ENCODE data around the gene CYB561D2.

The CYB561D2 gene

DNA sequence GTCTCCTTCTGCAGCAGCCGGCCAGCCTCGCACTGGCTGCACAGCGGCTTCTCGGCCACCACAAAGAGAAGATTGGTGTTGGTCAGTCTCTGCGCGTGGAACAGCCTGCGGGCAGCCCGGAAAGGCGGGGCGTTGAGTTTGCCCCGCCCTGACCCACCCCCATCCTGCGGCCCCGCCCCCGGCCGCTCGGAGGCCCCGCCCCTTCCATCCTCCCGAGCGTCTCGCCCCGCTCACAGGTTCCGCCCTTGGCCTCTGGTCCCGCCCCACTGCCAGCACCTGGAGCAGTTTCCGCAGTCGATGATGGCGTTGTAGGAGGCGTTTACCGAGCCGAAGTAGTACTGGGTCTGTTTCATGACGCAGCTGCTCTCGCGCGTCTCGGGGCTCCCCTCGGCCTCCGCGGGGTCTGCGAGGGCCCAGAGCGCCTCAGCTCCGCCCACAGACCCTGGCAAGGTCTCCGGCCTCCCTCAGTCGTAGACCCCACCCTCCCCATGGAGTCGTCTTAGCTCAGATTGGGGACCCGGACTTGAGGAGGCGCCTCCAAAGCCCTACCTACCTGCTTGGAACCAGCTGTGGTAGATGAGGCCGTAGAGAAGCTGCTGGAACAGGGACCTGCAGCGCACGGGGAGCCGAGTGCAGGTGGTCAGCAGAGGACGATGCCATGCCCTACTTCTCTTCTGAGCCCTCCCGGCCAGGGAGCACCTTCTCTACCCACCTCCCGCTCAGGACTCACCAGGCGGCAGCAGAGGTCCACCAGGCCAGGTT lies 14.6 kb downstream of the CYB561D2 start:
- DNase-seq (ENCODE audit: low read depth in 2 of 2), result peak; percentile 83 to 90

DNA sequence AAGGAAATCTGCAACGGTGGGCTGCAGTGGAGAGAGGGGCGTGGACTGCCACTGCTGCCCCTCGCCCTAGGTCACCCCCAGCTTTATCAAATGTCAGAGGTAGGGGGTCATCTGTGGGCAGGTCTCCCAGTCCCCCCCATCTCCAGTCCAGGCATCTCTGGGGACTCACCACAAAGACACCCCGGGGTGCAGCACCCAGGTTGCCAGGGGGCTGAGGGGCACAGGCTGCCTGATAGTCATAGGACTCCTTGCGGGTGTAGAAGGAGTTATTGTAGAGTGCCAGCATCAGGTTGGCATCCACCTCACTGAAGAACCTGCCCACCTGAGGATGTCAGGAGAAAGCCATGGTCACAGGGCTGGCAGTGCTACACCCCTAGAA lies 15.2 kb downstream of the CYB561D2 start:
- no peak for DNase-seq (ENCODE audit: low read depth in 2 of 2)

DNA sequence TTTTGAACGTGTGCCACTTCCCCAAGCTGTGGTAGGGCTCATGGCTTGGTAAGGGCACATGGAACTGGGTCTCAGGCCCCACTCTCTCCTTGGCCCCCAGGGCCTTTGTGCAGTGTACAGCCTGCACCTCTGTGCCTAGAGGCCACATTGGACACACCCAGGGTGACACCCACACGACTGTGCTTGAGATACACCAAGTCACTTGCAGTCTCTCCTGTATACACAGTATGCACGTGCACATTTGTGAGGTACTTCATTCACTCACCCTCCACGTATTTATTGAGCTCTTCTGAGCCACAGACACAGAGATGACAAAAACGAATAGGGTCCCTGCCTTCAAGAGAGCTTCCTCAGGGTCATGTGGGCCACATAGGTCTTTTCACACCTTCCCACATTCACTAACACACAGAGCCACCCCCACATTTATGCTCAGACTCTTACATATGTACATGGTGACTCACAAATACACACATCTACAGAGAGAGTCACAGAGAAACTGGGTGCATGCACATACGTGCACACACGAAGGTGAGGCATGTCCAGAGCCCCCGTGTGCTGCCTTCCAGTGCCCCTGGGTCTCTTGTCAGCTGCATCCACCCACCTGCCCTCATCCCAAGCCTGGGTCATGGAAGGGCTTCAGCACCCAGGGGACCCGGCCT lies 18.5 kb downstream of the CYB561D2 start:
- no peak for DNase-seq (ENCODE audit: low read depth in 2 of 2)

DNA sequence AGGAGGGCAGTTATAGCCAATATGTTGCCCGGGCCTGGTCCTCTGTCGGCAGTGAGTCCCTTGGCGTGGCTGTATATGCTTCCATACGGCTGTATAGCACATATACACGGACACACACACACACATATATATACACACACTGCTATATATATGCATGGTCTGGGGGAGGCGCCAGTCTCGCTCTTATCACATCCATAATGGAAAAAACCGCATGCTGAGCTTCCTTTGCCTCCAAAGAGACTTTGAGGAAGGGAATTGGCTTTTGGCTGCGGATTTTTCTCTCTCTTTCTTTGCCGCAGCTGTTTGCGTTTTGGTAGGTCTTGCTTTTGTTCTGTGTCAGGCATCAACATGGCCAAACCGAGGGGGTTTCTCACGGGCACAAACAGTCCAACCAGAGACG lies 19.9 kb downstream of the CYB561D2 start:
- no peak for DNase-seq (ENCODE audit: low read depth in 2 of 2)

DNA sequence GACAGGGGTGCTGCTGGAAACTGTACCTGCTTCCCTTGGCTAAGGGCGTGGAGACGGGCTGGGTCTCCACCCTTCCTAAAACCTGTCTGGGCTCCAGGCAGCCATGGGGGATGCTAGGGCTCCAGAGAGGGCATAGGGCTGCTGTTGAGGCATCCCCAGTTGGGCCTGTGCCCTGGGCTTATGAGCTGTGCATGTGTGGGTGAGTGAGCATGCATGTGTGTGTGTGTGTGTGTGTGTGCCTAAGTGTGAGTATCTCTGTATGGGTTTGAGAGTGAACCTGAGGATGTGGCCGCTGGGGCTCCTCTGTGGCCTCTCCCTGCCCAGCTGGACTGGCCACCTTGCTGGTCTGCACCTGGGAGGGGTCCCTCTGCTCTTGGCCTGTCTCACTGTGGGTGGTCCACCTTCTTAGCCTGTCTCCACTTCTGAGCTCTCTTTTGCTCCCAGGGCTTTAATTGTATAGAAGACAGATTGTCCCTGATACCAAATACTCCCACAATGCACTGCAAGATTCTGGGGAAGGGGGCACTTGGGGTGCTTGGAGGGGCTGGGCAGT lies 20.5 kb downstream of the CYB561D2 start:
- DNase-seq (ENCODE audit: low read depth in 2 of 2), result no peak

DNA sequence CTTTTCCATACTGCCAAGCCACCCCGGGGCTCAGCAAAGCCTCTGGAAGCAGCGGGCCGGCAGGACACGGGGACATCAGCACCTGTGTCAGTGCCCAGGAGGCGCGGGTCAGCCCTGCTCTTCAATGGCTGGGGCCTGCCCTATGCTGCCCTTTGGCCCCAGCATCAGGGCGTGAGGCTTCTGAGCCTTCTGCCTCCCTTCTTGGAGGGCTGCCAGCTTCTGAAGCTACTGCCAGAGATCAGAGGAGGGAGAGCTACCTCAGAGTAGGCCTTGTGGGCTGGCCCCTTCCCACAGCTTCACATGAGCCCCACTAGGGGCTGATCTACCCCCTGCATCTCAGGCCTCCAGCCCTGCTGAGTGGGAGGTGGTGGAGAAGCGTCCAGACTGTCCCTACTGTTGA lies 21.7 kb downstream of the CYB561D2 start:
- no peak for DNase-seq (ENCODE audit: low read depth in 2 of 2)

DNA sequence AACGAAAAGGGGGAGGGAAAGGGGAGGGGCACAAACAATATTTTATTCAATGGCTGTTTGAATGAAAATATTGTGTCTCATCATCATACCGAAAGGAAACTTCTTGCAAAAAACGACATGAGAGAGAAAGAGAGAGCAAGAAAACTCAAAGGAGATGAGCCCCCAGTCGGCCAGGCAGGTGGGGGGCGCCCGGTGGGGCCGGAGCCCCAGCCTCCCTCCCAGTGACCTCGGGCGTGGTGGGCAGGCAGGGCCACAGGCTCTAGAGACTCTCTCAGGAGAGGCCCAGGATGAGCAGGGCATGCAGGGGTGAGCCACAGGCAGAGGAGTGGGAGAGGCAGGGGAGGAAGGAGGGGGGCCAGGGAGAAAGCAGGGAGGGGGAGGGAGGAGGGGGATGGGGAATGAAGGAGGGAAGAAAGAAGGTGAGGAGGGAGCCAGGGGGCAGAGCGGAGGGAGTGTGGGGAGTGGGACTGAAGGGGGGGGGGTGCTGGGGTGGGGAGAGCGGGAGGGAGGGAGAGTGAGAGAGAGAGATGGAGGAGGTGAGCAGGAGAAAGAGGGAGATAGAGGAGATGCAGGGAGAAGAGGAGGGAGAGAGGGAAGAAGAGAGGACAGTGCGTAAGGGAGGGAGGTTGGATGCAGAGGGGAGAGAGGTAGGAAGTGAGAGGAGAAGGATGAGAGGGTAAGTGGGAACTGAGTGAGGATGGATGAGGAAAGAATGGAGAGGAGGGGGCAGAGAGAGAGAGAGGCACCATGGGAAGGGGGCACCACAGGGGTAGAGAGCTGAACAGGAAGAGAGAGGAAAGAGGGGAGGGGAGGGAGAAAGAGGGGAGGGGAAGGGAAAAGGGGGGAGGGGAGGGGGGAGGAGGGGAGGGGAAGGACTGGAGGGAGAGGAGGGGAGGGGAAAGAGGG lies 22.7 kb downstream of the CYB561D2 start:
- DNase-seq (ENCODE audit: low read depth in 2 of 2), result no peak

DNA sequence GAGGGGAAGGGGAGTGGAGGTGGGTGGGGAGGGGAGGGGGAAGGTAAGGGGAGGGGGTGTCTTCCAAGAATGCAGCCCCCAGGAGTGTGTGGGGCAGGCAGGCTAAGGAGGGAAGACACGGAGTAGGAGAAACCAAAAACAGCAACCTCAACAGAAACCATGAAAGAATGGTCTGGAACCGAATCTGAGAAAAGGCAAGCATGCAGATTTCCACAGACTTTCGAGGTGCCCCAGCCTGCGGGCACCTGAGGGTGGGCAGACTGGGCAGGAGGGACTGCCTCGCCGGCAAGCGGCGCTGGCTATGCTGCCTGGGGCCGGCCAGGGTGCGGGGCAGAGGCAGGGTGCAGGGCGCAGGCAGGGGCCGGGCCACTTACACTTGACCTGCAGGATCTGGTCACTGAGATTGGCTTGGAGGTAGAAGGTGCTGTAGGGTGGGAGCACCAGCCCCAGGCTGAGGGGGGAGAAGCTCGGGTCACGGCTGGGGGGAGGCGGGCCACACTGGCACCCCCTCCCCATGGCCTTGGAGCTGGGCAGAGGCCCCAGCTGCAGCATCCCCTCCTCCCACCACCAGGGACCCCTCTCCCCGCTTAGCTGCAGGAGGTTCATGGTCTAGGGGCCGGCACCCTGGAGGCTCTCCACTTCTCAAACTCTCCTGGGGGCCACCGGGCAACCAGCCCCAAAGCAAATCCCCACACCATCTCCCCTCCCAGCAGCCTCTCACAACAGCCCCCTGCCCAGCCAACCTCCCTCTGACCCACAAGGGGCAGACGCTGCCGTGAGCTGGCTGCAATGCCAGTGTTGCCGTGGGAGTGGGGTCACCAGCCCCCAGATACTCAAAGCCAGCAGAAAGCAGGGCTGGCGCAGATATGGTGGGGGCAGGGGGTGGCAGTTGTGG lies 23.9 kb downstream of the CYB561D2 start:
- DNase-seq (ENCODE audit: low read depth in 2 of 2), result no peak

DNA sequence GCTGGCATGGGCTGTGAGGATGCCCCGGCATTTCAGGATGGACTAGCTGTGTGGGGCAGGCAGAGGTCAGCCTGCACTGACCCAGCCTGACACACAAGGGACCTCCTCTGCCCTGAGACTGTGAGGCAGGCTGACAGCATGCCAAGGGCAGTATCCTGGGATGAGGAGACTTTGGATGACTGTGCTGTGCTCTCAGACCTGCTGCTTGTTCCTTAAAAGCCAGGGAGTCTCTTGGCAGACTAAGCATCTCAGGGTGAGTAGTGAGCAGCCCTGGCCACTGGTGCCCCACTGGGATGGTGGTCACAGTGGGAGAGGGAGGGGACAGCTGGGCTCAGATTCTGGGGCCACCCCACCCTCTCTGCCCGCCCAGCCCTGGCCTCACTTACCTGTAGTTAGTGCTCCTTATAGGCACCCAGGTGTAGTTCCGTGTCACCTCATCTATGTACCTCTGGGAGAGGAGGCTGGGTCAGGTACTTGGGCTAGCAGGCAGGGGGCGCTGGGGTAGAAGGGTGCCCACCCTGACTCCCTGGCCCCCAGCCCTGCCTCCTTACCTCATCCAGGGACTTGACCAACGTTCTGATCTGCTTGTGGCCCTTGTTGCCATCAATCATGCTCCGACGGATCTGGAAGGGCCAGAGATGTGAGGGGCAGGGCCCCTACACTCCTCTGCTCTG lies 24.7 kb downstream of the CYB561D2 start:
- no peak for DNase-seq (ENCODE audit: low read depth in 2 of 2)

DNA sequence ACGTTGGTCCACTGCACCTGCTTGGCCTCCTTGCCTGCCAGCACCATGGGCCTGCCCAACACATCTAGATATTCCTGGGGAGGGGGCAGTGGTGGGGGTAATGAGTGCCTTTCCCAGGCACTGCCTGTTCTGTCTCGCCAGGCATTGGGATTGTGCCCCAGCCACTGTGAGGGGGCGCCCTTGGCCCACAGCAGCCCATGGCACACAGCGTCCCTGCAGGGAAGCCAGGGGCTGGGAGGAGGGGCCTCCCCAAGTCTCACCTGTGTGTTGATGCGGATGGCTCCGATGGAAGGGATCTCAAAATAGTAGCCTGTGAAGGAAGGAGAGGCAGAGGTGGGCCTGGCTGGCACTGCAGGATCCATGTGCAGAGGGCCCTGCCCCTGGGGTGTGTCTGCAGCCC lies 27.4 kb downstream of the CYB561D2 start:
- DNase-seq (ENCODE audit: low read depth in 2 of 2), result no peak

DNA sequence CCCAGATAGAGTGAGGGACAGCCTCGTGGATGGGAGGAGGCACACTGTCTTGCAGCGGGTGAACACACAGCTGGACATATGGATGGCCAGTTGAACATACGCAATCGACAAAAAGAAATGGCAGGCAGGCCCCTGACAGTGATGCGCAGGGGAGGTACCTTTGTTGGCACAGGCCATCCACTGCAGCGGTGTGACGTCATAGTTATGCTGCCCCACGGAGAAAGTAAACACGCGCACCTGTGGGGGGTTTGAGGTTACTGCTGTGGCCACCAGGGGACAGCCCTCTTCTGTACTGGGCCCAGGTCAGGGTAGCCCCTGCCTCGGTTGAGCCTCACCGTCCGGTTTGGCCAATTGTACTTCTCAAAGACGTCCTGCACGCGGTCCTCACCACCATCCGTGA lies 28.1 kb downstream of the CYB561D2 start:
- DNase-seq (ENCODE audit: low read depth in 2 of 2), result no peak

DNA sequence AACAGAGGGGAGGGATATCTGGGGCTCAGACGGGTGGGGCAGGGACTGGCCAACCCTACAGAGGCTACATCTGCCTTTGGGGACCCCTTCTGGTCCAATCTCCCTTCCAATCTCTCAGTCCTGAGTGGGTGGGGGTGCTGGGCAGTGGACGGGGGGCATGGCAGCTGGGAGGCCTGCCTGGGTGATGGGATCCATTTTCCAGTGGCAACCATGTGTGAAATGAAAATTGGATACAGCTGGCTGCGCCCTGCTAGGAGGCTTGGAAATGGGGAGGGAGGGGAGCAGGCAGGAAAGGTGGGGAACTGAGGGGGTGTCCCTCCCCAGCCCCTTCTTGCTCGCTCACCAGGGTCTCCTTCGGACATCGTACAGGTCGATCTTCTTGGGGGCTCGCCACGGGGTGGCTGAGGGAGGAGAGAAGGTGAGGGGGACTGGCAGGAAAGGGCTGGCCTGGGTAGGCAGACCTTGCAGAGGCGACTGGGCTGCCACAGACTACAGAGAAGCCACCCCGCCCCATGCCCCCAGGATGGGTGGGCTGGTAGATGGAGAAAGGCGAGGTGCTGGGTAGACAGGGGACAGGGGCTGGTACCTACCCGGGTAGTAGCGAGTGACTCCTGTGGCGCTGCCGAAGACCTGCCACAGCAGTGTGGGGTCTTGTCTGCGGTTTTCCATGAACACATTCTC lies 29.9 kb downstream of the CYB561D2 start:
- DNase-seq (ENCODE audit: low read depth in 2 of 2), result no peak

DNA sequence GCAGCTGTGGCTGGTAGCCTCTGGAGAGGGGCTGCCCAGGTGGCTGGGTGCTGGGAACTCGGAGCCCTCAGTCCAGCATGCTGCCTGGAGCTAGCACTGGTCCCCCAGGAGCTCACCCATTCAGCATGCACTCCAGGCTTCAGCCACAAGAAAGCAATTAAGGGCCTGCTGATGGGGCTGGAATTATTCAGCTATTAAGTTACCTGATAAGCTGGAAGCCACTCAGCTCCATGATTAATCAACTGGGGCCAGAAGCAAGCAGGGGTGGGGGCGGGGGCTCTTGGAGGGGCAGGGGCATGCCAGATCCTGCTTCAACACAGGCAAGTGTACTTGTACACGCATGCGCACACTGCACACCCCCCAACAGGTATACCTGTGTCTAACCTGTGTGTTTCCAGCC lies 30.7 kb downstream of the CYB561D2 start:
- DNase-seq (ENCODE audit: low read depth in 2 of 2), result no peak

DNA sequence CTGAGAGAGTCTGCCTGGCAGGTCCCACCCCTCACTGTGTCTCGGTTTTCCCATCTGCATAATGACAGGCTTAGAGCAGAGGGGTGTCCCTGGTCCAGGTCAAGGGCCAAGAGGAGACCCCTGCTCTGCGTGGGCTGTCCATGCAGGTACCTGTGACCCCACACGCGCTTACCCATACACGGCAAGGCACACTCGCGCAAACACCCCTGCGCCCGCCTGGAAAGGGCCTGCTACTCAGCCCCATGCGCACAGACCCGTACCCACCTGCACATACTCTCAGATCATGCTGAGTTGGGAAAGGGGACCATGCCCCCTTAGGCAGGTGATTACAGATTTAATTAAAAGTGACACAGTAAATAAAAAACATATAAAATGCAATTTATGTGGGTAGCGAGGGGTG lies 32.1 kb downstream of the CYB561D2 start:
- no peak for DNase-seq (ENCODE audit: low read depth in 2 of 2)

DNA sequence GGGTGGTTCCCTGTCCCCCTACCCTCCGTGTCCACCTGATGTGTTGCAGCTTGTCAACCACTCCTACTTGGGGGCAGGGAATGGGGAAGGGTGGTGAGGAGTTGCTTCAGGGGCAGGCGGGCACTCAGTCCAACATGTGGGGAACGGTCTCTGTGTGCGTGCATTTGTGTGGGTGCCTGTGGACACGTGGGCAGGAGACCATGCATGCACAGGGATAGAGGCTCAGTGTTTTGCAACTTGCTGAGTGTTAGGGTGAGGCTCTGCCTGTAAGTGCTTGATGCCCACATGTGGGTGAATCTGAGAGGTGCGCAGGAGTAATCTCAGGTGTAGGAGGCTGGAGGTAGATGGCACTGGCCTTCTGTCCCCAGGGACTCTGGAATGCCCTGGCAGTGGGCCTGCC lies 33.1 kb downstream of the CYB561D2 start:
- DNase-seq (ENCODE audit: low read depth in 2 of 2), result no peak

DNA sequence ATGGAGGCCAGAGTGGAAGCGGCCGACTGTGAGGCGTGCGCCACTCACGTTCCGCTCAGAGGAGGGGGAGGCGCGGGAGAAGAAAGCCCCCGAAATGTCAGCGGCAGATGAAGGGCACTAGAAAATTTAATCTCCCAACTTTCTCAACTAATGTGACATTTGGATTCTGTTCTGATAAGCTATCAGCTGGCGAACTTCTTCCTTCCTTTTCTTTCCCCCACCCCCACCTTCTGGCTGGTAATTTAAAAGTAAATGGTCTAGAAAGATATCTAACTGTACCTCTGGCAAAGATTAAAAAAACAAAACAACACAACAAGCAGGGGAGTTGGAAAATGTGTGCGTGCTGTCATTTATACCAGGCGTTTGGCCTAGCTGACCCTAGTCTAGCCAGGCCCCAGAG lies 35.1 kb downstream of the CYB561D2 start:
- no peak for DNase-seq (ENCODE audit: low read depth in 2 of 2)

DNA sequence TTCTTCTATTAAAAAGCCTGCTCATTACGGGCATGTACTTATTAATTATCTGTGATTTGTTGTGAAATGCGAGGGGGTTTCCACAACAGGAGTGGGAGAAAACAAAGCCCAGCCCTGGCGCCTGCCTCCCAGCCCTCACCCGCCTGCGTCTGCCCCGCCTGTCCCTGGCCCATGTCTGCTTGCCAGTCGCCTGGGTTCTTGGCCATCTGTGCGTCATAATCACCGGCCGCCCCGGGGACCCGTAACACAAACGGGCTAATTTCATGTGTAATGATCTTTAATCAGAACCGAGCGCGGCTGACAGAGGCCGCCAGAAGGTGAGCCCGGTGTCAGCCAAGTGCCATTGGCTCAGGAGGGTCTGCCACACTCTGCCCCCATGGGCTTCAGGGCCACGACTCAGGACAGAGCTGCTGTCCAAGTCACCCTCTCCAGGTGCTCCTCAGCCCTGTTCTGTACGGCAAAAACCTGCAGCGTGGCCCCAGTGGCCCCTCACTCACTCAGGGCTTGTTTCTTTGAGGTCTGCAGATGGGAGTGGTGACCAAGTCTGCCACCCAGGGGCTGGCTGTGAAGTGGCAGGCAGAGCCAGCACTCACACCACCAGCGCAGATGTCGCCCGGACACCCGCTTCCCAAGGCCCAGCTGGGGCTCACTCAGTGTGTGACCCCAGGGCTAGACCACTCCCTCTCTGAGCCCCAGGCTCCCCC lies 37.5 kb downstream of the CYB561D2 start:
- no peak for DNase-seq (ENCODE audit: low read depth in 2 of 2)

DNA sequence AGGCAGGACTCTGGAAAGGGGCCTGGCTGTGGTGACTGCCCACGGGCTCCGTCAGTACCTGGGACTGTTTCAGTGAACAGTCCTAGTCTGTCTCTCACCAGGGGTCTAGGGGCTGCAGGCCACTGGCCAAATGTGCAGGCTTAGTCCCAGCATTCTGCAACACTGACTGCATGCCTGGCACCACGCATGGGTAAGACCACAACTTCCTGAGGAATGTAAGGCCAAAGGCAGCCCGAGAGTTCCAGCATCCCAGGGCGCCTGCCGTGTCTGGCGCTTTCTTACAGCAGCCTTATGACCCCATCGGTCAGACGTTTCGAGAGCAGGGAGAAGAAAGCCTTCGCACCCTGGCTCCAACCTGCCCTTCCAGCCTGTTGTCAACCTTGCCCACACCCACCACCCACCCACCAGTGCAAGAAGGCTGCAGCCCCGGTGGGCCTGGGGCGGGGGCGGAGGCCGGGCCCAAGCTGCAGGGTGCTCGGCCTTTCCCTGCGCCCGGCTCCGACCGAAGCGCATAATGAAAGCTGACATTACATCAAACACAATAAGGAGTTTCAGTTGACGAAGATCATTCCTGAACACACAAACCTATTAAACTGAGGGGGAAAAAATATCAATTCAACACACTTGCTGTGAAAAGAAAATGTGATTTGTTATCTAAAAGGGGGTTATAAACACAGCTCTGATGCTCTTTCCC lies 38.2 kb downstream of the CYB561D2 start:
- no peak for DNase-seq (ENCODE audit: low read depth in 2 of 2)

DNA sequence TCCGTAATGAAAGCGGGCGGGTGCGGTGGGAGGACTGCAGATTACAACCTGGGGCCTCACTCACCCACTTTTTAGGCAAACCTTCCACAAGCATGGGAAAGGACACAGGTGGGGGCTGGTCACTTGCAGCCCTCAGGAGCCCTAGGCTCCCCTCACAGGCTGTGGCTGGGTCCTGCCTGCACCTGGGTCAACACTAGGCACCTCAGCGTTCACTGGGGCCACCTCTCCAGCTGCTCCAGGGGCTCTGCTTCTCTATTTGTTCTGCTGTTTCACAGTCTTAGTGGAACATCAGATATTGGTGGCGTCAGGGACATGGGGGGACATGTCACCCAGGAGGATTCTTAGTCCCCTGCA lies 38.7 kb downstream of the CYB561D2 start:
- no peak for DNase-seq (ENCODE audit: low read depth in 2 of 2)
